Measurements from ENCODE around the gene USP3.
"Not testable (repeated sequence)": the region's sequence is repeated elsewhere in the genome, so short reads cannot be mapped to it uniquely, and the experiment has no call there.

Gene USP3

GRCh38 chr15:63475707-63476106, 28.7 kb upstream of the USP3 start:
- no peak for DNase-seq (ENCODE audit: low read depth in 3 of 3)

DNA sequence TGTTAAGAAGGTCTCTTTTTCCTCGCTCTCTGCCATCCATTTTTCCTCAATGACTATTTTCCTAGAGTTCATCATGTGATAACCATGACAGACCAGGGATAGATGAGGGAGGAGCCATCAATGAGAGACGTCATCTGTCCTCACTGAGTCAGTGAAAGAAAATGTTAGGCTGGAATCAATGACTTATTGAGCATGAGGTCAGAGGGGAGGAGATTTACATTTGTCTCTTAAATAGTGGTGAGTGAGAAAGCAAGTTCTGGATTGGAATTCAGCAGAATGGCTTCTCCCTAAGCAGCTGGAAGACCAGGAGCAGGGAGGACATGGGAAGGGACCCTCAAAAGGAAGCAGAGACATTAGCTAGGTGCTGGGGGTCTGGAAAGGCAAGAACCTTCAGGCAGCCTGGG, 28.2 kb upstream of the USP3 start:
- DNase-seq (ENCODE audit: low read depth in 3 of 3): no peak

- no peak for DNase-seq (ENCODE audit: low read depth in 3 of 3)
Observed at GRCh38 chr15:63478243-63478642, 26.1 kb upstream of the USP3 start.

DNA sequence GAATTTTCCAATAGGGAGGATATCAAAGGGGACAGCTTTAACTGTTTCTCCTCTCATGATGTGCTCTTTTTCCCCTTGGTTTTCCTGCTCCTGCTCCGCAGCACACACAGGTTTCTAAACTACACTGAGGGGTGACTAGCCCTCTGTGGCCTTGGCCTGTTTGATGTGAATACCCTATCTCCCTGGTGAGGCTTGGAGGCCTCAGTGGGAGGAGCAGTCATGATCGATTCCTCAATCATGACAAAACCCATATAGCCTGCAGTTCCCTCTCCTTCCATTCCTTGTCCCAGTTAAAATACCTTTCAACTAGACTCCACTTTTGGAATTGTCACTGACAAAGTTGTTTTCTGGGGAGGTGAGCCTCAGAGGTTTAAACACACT, 24.0 kb upstream of the USP3 start:
- no peak for DNase-seq (ENCODE audit: low read depth in 3 of 3)

DNA sequence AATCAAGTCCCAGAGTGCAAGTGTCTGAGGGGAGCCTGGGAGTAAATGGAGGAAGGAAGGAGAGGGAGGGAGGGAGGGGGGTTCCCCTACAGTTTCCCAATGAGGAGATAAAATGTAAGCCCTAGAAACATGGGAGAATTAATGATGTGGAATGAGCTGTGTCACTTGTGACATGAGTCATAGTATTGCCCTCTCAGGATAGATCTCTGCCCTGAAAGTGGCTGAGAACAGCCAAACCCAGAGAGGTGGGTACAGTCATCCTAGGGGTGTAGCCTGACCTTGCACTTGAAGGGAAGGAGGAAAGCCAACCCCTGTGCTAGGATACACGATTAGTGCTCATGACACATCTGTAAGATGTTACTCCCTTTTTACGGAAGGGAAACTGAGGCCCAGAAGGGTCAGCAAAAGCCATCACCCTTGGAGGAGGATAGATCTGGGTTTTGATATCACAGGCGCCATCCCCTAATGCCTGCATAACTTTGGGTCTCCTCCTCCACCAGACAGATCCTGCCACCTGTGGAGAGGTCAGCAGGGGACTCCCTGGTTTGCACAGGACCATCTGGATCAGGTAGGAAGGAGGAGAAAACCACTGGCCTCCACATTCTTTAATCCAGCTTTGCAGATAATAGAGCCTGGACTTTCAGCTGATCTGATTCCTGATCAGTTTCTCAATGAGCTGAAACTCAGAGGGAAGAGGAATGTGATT, 23.1 kb upstream of the USP3 start:
- no peak for DNase-seq (ENCODE audit: low read depth in 3 of 3)

- DNase-seq (ENCODE audit: low read depth in 3 of 3): no peak
Observed at GRCh38 chr15:63482874-63483323, 21.5 kb upstream of the USP3 start.

DNA sequence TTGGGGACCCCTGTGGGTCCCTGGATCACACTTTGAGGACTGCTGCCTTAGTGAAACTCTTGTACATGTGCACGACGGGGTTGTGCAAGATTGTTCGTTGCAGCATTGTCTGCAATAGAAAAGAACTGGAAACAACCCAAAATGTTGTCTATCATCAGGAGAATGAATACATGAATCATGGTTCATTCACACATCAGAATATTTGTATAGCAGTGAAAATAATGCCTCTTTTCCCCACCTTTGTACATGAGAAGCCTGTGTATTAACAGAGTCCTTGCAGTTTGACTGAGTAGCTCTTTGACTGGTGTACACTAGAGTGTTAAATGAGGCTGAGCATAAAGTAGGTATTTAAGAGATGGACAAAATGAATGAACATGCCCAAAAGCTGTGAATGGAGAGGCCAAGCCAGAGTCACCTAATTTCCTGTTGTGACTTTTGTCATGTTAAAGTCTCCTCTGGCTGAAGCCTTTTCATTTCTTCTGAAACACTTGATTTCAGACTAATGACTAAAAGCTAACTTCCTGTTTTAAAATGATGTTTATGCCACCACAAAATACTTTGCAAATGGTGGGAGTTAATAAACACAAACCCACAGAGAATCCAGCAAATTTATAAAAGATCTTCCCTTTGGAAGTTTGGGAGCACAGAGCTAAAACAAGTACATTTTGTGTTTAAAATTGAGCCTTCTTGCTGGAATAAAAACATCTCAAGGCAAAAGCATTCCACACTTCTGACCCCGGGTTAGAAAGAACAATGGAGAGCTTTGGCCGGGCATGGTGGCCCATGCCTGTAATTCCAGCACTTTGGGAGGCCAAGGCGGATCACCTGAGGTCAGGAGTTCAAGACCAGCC, 20.6 kb upstream of the USP3 start:
- no peak for DNase-seq (ENCODE audit: low read depth in 3 of 3)

- no peak for DNase-seq (ENCODE audit: low read depth in 3 of 3)
Observed at GRCh38 chr15:63484433-63485186, 19.8 kb upstream of the USP3 start.

- DNase-seq (ENCODE audit: low read depth in 3 of 3): peak; percentile 82 to 86 (median 86)
Observed at GRCh38 chr15:63487076-63487757, 17.2 kb upstream of the USP3 start.

- DNase-seq (ENCODE audit: low read depth in 3 of 3): not testable (repeated sequence)
Observed at GRCh38 chr15:63487758-63488397, 16.5 kb upstream of the USP3 start.

DNA sequence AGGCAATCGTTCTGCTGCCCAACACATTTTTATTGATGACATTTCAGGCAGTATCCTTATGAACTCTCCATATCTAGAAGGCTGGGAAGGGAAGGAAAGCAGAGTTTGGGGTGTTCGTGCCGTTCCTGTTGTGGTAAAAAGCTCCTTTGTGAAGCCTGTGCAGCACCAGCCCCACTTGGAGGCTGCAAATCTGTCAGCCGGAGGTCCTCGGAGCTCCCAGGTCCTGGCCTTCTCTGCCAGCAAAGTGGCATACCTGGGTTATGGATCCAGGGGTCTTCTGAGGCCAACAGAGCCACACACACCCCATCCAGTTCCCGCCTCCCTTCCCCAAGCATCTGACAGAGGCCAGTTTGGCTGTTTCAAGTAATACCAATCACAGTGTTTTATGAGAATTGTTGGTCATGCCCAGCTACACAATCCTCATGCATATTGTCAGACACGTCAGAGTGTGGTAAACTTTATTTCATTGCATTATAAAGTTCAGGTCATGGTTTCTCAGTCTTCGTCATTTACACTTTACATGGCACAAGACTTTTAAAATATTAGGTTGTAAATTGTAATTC, 15.9 kb upstream of the USP3 start:
- no peak for DNase-seq (ENCODE audit: low read depth in 3 of 3)

- no peak for DNase-seq (ENCODE audit: low read depth in 3 of 3)
Observed at GRCh38 chr15:63489352-63489751, 15.0 kb upstream of the USP3 start.

DNA sequence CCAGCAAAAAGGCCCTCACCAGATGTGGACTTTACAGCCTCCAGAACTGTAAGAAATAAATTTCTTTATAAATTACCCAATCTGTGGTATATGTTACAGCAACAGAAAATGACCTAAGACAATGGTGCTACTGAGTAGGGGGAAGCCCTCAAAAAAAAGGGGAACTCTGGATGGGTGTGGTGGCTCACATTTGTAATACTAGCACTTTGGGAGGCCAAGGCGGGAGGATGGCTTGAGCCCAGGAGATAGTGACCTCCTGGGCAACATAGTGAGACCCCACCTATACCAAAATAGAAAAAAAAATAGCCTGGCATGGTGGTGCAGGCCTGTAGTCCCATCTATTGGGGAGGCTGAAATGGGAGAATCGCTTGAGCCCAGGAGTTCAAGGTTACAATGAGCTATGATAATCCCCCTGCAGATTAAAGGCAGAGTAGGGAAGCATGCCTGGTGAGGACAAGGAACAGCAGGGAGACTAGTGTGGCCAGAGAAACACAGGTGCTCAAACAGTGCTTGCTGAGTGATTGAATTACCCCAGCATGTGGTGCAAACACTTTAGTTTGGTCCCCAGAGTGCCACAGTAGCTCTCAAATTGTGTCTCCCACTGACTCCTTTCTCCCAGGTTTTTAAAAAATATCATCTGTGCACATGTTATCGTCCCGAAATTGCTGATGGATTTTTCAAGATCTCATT, 13.9 kb upstream of the USP3 start:
- DNase-seq (ENCODE audit: low read depth in 3 of 3): no peak

DNA sequence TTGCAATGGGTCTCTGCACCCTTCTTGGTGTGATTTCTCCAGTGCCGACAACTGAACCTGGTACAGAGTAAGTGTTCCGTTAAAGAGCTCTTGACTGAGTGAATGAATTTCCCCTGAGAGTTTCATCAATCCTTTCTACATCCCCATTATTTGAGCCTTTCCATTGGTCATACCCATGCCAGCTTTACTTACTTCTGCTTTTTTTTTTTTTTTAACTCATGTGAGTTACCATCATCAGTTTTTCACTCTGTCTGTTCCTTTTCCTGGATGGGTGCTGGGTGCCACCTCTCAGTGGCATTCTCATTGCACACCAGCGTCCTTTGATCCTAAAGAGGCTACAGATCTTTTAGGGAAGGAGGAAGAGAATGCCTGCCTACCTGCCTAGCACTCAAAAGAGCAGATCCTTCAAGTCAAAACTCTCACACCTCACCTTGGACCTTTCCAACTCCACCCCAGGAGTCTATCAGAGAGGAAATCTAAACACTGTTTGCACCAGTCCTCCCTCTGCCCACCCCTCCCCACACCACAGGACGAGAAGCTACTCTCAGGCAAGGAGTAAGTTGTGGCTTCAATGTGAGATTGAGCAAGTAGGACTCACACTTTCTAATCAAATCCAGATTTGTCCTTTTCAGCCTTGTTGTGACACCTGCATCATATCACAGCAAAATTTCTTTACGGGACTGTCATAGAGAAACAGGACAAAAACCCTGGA, 13.1 kb upstream of the USP3 start:
- no peak for DNase-seq (ENCODE audit: low read depth in 3 of 3)

DNA sequence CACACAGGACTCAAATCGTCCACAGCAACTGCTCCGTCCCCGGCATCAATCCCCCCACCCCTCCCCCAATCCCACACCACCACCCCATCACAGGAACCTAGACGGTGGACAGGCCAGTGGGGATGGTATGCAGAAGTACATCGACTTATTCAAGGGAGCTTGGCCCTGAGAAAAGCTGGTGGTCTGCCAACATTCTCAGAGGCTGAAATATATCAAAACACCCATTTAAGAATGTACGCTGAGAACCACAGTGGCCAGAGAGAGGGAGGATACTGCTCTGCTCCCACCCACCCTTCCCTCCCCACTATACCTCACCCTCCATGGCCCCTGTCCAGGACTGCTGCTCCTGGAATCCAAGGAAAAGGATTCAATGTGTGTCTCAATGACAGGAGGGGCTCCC, 12.4 kb upstream of the USP3 start:
- no peak for DNase-seq (ENCODE audit: low read depth in 3 of 3)

- no peak for DNase-seq (ENCODE audit: low read depth in 3 of 3)
Observed at GRCh38 chr15:63492541-63493077, 11.8 kb upstream of the USP3 start.

DNA sequence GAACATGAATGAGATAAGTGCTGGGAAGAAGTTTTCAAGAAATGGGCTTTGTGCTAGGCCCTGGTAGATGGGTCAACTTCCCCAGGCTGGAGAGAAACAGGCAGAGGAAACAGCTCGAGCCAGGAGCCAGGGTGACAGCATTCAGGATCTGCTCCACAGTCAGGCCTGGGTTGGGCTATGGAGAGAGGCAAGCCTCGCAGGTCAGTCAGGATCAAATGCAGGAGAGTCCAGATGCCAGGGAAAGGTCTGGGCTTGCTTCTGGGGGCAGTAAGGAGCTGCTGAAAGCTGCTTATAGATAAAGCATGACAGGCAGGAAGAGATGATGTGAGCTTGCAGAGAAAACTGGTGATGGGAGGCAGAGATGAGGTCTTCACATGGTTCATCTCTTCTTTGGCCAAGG, 11.0 kb upstream of the USP3 start:
- DNase-seq (ENCODE audit: low read depth in 3 of 3): no peak

DNA sequence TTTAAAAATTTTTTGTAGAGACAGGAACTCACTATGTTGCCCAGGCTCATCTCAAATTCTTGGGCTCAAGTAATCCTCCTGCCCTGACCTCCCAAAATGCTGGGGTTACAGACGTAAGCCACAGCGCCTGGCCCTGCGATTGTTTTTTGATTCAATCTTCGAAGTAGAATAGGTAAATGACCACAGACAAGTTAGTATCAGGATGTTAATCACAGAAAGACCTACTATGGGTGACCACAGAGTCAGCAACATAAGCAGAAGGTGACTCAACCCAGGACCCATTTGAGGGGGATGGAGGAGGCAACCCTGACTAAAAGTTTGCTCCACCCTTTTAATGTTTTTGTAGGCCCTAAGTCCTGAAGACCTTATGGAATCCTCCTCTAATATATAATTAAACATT, 10.0 kb upstream of the USP3 start:
- no peak for DNase-seq (ENCODE audit: low read depth in 3 of 3)

GRCh38 chr15:63495343-63495742, 9.1 kb upstream of the USP3 start:
- no peak for DNase-seq (ENCODE audit: low read depth in 3 of 3)

Data from stimulated activated CD4-positive, alpha-beta T cell treated with anti-CD3 and anti-CD28 coated beads, TNF-alpha, amount 100 ng/mL, for 48 hours (primary cell).